Measurements from ENCODE around the gene GNB5.
A peak's percentile ranks its signal among the peaks of the same experiment; 100 is the strongest.

Gene GNB5

DNA sequence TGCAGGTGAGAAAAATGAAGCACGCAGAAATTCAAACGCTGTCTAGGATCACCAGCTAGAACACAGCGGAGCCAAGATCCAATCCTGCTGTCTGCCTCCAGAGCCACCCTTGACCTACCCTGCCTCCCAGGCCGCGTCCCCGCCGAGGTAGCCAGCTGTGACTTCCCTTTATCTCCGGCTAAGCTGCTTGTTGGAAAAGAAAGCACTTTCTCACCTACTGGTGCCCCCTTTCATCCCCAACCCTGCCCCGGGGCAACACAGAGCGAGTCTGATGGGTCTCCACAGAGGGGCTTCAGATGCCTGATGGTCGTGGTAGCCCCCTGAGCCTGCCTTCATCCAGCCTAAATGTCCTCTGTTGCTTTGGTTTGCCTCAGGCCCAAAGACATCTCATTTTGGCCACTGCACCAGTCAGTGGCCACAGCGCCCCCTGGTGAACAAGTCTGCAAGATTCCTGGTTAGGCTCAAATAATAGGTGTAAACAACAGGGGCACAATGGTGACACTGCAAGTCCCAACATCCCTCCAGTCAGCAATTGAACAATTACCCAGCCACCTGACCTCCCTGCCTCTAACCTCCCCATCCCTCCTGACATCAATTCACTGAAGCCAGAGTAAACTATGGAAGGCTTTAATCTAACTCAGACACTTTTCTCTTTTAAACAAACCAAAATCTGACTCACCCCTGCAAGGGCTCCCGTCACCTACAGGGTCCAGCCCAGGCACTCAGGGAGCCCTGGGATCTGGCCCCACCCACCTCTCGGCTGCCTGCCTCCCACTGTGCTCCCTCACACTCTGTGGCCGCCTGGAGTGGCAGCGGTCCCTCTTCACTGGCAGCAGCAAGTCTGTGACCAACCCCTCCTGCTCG is 51.4 kb downstream of the GNB5 start:
- DNase-seq, result peak; percentile 73

DNA sequence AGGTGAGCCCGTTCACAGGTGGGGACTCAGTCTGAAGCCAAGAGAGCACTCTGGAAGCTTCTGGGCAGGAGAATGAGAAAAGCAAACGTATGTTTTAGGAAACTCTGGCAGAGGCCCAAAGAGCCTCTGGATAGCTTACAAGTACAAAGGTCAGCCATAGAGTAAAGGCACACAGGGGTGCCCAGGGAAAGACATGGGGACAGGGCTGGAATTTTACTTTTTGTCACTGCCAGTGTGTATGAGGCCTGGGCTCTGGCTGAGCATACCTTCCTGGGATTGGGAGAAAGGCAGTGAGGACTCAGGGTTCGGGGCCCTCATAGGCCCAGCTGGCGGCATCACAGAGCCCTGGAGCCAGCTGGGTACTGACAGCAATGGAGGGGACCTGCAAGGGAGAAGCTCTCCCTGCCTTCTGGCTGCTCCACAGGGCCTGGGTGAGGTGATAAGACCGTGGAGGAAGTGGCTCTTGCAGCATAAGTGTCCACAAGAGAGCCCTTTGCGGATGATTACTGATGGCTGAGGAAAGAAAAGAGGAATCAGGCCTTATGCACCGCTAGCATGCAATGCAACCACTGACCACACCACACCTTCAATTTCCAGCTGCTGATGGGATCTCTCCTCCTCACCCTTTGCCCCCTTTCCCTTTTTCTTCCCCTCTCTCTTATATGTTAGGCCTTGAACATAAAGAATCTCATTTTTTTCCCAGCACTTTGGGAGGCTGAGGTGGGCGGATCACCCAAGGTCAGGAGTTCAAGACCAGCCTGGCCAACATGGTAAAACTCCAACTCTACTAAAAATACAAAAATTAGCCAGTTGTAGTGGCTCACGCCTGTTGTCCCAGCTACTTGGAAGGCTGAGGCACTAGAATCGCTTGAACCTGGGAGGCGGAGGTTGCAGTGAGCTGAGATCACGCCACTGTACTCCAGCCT is 53.5 kb downstream of the GNB5 start:
- DNase-seq, result no peak

- no peak for DNase-seq
Measured at GRCh38 chr15:52136442-52136980, 54.7 kb downstream of the GNB5 start.

DNA sequence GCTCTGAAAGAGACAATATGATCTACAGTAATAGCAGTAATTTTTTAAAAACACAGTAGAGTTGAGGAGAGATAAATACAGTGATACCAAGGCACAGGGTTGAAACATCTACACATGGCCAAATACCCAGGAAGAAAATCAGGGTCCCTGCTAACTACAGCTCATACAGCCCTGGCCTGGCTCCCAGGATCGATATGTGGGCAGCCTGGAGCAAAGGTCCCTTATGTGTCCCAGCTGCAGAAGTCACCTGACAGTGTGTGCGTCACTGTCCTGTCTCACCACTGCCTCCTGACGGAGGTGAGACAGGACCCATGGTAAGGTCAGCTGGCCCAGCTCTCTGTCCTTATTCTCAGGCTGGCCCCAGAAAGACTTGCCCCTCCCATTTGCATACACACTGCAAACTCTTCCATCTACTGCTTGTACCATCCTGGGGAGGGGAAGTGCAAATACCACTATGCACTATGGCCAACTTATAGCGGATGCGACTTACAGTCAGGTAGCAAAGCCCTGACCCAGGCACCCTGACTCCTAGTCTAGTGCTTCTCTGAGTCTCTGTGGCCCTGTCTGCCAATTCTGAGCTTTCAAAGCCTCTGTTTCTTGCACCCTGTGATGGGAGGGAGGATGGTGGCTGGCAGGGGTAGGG is 56.6 kb downstream of the GNB5 start:
- no peak for DNase-seq

GRCh38 chr15:52133510-52134220 is 57.5 kb downstream of the GNB5 start:
- no peak for DNase-seq

- DNase-seq, result no peak
Measured at GRCh38 chr15:52132066-52132465, 59.1 kb downstream of the GNB5 start.

DNA sequence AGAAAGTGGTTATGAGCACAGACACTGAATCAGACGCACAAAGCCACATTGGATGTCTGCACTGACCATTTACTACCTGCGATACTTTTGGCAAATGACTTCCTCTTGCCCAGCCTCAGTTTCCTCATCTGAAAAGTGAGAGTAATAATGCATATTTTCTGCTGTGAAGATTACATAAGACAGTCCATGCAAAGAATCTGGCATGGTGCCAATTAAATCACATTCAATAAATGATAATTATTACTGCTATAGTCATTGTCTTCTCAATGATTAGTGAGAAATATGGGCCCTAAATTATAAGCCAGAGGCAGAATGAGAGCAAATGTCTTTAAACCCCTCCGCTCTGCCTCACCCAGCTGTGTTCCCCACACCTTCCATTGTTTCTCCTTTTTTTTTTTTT is 62.6 kb downstream of the GNB5 start:
- no peak for DNase-seq

- no peak for DNase-seq
Measured at GRCh38 chr15:52124270-52124880, 66.8 kb downstream of the GNB5 start.

GRCh38 chr15:52121896-52122295 is 69.3 kb downstream of the GNB5 start:
- DNase-seq, result no peak

DNA sequence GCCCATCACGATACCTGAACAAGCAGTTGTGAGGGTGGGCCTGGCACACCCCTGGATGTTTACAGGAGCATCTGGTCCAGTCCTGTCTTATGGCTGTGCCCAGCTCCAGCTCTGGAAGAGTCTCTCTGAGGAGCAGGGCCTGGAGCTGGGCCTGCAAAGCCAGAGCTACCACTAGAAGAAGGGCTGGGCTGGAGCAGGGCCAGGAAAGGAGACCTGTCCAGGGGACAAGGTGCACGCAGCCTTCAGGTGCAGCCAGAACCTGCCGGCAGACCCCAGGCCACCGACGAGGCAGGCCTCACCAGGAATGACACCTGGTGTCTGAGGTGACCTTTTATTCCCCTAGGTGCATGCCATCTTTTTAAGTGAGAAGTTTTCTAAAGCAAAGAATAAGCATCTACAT is 70.2 kb downstream of the GNB5 start:
- no peak for DNase-seq

- no peak for DNase-seq
Measured at GRCh38 chr15:52120488-52120887, 70.7 kb downstream of the GNB5 start.

GRCh38 chr15:52118969-52119749 is 72.0 kb downstream of the GNB5 start:
- DNase-seq, result no peak

GRCh38 chr15:52117549-52117948 is 73.6 kb downstream of the GNB5 start:
- no peak for DNase-seq

DNA sequence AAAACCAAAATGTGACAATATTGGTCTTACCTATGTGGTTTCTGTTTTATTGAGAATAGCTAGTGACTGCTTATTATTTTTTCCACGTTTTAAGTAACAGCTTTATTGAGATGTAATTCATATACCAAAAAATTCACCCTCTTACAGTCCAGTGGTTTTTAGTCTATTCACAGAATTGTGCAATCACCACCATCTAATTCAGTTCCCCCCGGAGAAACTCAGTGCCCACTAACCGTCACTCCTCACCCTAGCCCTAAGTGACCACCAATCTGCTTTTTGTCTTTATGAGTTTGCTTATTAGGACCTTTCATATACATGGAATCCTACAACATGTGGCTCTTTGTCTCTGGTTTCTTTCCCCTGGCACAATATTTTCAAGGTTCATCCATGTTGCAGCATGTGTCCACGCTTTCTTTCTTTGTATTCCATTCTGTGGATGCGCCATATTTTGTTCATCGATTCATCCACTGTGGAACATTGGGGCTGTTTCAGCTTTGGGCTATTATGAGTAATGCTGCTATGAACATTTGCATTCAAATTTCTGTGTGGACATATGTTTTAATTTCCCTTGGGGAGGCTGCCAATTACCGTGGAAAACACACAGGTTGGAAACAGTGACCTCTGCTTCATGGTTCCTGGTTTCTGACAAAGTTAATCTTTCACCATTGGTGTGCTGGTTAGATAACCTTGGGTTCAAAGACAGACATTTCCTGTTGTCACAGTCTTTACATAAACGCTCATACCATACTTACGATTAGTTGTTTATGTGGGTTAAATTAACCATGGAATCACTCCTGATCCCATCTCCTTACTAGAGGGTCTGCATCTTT is 75.4 kb downstream of the GNB5 start:
- DNase-seq, result no peak

GRCh38 chr15:52114261-52115055 is 76.7 kb downstream of the GNB5 start:
- DNase-seq, result no peak

DNA sequence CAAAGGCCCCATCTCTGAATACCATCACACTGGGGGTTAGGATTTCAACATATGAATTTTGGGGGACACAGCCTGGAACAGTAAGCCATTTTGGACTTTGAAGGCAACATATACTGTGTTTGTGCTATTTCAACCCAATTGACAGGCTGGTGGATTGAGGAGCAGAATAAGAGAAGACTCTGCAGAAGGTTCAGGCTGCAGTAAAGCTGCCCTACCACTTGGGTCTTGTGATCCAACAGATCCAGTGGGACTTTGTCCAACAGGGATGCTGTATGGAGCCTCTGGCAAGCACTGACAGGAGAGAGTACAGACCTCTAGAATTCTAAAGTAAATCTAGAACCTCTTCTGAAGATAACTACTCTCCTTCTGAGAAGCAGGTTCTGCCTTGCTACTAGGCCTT is 77.5 kb downstream of the GNB5 start:
- DNase-seq, result no peak

GRCh38 chr15:52113235-52113634 is 78.0 kb downstream of the GNB5 start:
- no peak for DNase-seq

DNA sequence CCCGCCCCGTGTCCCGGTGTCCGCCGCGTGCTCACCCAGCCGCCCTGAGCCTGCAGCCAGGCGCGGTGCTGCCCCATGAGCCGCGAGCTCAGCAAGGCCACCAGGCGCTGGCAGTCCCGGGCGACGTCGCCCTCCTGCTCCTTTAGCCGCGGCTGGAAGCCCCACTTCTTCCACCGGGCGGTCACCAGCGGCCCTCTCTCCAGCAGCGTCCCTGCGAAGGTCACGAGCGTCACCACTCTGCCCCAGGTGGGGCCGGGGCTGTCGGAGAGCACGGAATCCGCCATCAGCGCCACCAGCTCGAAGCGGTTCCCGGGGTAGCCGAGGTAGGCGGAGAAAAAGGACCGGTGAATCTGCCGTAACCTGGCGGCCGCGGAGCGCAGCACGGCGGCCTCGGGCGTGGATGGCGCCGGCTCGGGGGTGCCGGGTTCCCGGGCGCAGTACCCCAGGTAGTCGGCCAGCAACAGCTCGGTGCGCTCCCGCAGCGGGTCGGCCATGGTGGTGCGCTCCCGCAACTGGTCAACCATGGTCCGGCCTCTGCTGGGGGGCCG is 78.9 kb downstream of the GNB5 start:
- peak; percentile 48 for DNase-seq

Data from CD4-positive, alpha-beta T cell treated with Interleukin-6 for 4 hours (primary cell).